ENCODE data around the gene BMP7.

Gene BMP7

DNA sequence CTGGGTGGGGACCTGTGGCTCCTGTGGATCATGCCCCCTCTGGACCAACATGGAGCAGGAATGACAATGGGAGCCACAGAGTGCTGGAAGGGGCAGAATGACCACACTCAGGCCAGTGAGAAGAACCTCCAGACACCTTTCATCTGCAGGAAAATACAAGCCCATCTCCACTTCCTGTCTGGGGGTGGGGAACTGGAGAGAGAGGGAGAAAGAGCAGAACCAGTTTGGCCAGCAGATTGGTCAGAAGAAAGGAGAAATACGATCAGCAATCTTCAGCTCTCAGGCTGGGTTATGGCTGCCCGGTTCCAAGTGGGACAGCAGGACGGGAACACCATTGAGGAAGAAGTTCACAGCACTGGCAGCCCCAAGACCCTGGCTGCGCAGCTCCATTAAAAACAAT is 37.0 kb downstream of the BMP7 start:
- DNase-seq (ENCODE audit: low spot score), result no peak

DNA sequence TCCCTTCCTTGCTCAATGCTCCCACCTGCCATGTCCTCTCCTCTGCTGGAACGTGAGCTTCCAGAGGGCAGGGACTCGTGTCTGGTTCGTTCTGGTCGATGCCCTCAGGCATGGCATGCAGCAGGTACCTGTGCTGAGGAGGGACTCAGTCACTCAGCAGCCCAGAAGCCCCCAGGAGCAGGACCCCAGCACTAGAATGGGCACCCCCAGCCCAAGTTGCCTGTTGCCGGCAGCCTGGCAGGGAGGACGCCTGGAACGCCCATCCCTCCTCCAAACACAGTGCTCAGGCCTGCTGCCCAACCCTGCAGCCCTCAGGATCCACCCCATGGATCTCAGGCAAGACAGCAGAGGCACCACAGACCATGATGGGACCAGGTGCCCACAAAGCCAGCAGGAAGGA is 40.6 kb downstream of the BMP7 start:
- no peak for DNase-seq (ENCODE audit: low spot score)

DNA sequence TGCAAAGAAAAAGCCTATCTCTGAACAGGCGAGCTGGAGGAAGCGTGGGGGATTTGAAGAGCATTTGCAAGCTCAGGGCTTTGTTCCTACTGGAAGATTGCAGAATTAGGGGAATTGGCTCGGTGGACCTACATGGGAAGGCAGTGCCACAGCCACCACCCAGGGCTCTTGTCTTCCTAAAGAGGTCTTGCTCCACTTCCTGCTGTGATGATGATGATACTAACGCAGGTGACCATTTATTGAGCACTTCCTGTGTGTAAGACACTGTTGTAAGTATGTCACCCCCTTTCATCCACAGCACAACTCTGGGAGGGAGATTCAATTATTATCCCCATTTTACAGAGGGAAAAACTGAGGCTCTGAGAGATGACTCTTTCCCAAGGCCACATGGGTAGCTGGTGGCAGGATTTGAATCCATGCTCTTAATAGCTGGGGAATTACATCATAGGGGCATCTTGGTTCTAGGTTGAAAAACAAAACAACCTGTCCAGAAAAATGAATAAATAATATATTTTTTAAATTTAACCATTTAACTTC is 41.2 kb downstream of the BMP7 start:
- DNase-seq (ENCODE audit: low spot score), result no peak

DNA sequence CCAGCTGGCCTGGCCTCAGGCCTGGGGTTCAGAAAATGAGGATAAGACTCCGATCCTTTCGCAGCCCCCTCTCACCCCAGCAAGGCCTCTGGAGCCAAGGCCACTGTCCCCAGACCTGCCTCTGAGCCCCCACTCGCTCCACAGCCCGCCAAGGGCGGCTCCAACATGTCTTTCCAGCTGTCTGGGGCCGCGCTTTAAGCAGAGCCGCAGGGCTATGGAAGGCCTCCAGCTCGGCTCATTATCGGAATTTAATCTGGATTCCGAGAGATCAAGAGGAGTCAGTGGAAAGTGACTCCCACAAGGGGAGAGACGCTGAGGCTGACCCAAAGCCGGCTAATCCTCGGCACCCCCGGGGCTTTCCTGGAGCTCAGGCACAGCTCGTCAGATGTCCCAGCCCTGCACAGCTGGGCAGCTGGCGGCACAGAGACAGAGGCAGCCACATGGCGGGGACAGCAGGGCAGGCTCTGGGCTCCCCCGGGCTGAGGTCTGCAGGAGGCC is 41.8 kb downstream of the BMP7 start:
- no peak for DNase-seq (ENCODE audit: low spot score)

DNA sequence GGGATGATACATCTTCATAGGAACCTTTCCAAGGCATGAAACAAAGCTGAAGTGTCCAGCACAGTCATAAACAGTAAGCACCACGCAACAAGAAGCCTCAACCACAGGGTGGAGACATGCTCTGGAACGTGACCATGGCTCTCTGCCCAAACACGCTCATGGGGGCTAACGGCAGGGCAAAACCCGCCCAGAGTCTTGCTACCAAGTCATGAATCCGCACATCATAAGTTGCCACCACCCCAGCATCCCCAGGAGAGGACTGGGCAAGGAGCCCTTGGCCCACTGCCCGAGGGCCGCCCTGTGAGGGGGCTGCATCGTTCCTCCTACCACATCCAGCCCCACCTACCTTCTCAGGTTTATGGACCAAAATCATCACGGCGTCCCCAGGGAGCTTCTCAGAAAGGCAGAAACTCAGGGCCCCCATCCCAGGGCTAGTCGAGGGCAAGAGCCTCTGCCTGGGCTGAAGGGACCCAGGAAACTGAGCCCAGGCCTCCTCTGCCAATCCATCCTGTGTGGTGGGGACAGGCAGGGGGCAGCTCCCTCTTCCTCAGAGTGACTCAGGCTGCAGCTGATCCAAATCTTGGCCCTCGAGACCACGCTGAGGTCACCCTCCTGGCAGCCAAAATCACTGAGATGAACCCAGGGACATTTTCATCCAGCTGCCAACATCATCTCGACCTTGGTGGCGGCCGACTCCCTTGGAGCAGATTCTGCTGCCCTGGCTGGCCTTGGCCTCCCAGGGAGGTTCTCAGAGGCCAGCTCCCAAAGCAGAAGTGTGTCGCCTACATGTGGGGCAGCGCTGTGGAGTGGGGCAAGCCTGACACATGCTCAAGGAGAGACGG is 42.6 kb downstream of the BMP7 start:
- DNase-seq (ENCODE audit: low spot score), result peak; percentile 30

DNA sequence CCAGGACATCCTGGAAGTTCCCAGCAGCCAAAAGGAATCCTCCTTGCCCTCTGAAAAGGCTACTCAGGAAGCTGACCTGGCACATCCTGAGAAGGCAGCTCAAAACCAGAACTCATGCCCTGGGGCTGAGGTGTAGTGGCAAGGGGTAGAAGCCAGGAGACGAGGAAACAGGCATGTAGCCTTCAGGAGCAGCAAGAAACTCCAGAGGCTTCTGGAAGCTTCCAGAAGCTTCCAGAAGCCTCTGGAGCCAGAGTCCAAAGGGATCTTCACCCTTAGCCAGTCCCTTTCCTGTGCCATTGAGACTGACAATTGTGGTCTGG is 43.9 kb downstream of the BMP7 start:
- DNase-seq (ENCODE audit: low spot score), result no peak

DNA sequence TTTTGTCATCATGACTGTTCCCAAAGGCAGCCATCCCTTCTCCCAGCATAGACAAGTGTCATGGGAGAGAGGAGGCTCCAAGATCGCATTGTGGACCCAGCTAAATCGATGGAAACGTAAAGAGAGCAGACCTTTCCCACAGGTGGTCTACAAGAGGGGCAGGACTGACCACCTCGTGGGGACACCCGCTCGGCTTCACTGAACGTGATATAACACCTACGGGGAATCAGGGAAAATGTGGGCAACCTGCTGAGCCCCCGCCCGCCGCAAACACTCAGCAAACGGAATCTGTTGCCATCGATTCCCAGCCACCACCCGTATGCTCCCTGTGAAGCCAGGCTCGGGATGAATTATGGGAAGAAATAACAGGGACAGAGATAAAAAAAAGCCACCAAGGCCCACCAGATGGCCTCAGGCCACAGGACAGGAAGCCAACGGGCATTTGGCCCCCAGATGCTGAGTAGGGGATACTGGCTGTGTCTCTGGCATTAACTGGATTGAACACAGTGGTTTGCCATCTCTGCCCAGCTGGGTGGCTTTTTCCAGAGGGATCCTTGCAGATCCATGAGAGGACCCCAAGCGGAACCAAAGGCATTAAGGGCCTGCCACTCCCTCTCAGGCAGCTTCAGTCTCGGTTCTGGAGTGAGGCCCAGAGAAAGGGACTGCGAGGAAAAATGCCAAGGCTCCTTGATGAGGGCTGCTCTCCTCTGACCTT is 44.4 kb downstream of the BMP7 start:
- no peak for DNase-seq (ENCODE audit: low spot score)

GRCh38 chr20:57220337-57221145 is 45.9 kb downstream of the BMP7 start:
- no peak for DNase-seq (ENCODE audit: low spot score)

DNA sequence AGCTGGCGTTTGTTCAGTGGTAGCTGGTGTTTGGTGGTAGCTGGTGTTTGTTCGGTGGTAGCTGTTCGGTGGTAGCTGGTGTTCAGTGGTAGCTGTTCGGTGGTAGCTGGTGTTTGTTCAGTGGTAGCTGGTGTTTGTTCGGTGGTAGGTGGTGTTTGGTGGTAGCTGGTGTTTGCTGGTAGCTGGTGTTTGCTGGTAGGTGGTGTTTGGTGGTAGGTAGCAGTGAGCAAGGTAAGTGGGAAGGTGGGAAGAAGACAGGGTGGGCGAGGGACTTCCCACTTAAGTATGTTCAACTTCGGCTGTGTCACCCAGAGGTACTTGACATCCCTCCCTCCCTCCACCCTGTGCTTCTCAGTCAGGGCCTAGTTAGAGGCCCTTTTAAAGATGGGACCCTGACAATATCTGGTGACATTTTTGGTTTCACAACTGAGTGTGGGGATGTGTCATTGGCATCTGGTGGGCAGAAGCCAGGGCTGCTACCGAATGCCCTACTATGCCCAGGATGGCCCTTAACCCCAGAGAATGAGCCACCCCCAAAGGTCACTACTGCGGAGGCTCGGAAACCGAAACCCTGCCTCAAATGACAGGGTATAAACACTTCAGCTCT is 47.3 kb downstream of the BMP7 start:
- no peak for DNase-seq (ENCODE audit: low spot score)

DNA sequence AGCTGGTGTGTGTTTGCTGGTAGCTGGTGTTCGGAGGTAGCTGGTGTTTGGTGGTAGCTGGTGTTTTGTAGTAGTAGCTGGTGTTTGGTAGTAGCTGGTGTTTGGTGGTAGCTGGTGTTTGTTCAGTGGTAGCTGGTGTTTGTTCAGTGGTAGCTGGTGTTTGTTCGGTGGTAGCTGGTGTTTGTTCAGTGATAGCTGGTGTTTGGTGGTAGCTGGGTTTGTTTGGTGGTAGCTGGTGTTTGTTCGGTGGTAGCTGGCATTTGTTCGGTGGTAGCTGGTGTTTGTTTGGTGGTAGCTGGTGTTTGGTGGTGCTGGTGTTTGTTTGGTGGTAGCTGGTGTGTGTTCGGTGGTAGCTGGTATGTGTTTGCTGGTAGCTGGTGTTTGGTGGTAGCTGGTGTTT is 48.0 kb downstream of the BMP7 start:
- no peak for DNase-seq (ENCODE audit: low spot score)

- no peak for DNase-seq (ENCODE audit: low spot score)
Measured at GRCh38 chr20:57217802-57218201, 48.6 kb downstream of the BMP7 start.

GRCh38 chr20:57216669-57217068 is 49.8 kb downstream of the BMP7 start:
- DNase-seq (ENCODE audit: low spot score), result no peak

GRCh38 chr20:57215826-57216471 is 50.5 kb downstream of the BMP7 start:
- DNase-seq (ENCODE audit: low spot score), result no peak

DNA sequence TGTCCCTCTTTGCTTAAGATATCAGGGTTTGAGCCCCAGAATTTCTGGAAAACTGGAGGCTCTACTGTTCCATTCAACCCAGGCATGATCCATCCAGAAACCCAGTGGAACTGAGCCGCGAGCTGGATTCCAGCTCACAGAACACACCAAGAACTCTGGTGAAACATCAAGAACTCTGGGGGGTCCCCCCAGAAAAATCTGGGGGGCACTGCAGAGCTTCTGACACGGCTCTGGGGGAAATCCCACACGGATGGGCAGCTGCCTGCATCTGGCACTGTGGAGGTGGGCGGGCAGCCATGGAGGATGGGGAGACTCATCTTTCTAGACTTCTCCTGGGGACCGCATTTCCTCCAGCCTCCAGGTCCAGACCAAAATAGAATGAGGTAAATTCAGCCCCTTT is 51.0 kb downstream of the BMP7 start:
- DNase-seq (ENCODE audit: low spot score), result no peak

DNA sequence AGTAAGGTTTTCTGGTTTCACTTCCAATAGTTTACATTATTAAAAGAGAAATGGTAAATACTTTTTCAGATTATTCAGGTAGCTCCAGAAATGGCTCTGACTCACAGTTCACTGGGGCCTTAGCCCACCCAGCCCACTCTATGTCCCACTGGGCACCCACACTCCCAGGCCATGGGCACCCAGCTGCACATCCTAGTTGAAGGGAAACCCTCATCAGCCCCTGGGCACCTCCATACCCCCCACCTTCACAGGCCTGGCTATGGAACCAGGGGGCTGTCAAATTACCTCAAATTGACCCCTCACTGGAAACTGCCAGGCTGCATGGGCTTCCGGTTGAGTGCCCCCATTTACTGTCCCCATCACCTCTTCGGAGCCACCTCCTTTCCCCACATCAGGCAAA is 51.5 kb downstream of the BMP7 start:
- no peak for DNase-seq (ENCODE audit: low spot score)

DNA sequence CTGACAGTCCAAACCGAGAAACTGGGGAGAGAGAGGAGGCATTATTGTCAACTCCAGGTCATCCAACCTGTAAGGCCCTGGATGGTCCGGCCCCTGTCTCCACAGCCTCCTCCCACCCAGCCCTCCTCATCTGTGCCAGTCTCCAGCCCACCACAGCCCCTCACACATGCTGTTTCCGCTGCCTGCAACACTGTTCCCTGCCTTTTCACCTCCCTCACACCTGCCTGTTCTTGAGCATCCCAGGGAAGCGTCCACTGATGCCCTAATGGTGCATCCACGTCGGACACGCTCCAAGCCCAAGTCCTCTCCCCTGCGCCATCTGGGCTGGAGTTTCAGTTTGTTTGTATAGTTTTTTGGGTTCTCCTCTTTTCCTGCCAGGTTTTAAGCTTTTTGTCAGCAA is 52.0 kb downstream of the BMP7 start:
- DNase-seq (ENCODE audit: low spot score), result no peak

DNA sequence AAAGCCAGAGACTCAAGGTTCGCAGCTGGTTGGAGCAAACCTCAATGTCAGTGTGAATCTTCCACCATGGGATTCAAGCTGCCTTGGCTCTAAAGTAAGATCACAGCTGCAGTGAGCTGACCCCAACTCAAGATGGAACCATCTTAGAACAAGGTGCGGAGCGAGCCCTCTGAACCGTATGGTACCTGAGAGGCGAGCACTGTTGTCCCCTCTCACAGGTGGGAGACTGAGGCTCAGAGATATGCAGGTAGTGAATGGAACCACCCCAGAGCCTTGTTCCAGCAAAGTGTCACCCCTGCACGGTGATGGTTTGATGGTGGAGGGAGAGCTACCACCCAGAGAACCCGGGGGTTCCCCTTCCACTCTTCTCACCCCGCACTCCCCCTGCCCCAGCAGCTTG is 52.5 kb downstream of the BMP7 start:
- DNase-seq (ENCODE audit: low spot score), result no peak

DNA sequence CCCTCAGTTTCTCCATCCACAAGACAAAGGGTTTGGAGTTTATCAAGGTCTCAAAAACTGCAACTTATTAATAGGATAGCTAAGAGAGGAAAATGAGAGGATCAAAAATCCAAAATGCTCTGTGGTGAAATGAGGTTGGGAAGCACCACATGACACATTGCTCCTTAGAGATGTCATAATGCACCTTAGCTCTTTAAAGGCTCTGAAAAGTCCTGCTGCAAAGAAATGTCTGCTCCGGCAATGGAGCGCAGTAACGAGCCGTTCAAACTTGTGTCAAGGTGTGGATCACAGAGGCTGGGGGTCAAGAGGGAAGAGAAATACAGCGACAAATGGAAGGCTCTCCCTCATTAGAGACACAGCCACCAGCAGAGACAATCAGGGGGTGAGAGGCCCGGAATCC is 53.1 kb downstream of the BMP7 start:
- DNase-seq (ENCODE audit: low spot score), result no peak

DNA sequence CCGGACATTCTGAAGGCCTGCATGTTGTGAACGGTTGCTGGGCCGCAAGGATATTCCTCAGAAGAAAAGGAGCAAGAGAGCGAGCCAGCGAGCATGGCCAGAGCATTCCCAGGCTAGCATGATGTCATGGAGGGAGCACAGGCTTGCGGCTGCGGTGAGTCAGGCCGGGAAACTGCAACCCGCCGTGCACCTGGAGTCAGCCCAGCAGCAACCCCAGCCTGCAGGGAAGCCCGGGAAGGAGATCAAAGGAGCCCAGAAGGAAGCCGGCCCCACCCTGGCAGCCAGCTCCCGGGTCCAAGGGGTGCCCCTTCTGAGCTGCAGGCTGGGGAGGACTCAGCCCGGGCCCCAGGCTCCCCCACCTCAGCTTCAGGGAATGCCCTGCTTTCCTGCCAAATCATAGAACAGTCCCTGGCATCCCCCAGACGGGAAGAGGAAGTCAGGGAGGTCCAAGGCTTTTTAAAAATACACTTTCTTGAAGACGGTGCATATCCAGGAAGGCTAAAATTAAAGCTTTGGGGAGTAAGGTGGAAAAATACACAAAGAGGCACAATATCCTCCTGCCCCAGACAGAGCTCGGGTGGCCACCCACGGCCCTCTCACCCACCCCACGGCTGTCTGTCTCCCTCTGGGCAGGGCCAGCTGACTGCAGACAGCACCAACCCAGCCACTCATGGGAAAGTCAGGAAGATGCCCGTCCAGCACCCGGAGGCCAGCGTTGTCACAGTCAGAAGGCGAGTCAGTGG is 53.7 kb downstream of the BMP7 start:
- peak; percentile 92 for DNase-seq (ENCODE audit: low spot score)

DNA sequence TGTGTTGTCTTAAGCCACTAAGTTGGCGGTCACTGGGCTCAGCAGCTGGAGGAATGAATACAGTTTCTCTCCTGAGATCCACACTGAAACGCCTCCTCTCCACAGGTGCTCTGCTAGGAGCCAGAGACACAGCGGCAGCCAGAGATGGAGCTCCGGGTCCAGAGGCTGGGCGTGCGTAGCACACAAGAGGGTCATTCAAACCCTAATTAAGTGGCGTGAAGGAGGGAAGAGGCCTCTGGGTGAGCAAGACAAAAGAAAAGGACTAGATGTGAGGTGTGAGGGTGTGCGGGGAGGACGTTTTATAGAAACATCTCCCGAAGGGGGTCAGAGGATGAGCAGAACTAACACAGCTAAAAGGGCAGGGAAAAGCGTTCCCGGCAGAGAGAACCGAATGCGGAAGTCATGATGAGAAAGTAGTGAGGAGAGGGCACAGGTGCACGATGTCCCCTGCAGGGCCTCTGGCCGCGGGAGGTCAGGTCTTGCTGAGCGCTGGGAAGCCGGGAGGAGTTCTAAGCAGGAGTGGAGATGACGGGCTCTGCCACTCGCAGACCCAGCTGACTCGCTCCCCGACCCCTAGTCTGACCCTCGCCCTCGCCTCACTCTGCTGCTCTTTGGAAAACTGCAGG is 54.4 kb downstream of the BMP7 start:
- DNase-seq (ENCODE audit: low spot score), result no peak
